Fibroblast of lung (primary cell): ENCODE measurements around the gene CCDC78. TPM values are rescaled to one million over a fixed set of nuclear protein-coding genes. Genes with fewer than 3 reads are reported as not detected.
A peak's percentile ranks its signal among the peaks of the same experiment; 100 is the strongest.

Experiments
- DNase-seq, 2 donors: peaks; one replicate each; pipeline versions ENCODE4 v3.0.0 to v3.0.0-alpha.2; 2010; ENCODE audit warnings: low read depth in 2 of 2
- H2AFZ ChIP-seq: 2 replicates; pipeline ENCODE4 v1.5.1; 2012; ENCODE audit warnings: low read length, control low read depth, inconsistent platforms
- H3K27ac ChIP-seq: 2 replicates; pipeline ENCODE4 v1.5.1; 2011; ENCODE audit warnings: low read length, control low read depth; ENCODE audit not compliant: insufficient read depth
- H3K27me3 ChIP-seq: 2 replicates; pipeline ENCODE4 v1.5.1; 2011; ENCODE audit warnings: mild to moderate bottlenecking, low read length; ENCODE audit not compliant: control insufficient read depth, insufficient read depth
- H3K36me3 ChIP-seq: 2 replicates; pipeline ENCODE4 v1.5.1; 2011; ENCODE audit warnings: low read length; ENCODE audit not compliant: control insufficient read depth, insufficient read depth
- H3K4me1 ChIP-seq: 2 replicates; pipeline ENCODE4 v1.5.1; 2011; ENCODE audit warnings: low read length; ENCODE audit not compliant: control insufficient read depth, insufficient read depth; ENCODE audit errors: extremely low read depth
- H3K4me2 ChIP-seq: 2 replicates; pipeline ENCODE4 v1.5.1; 2011; ENCODE audit warnings: low read length, control low read depth; ENCODE audit not compliant: insufficient read depth; ENCODE audit errors: extremely low read depth
- H3K4me3 ChIP-seq, 4 experiments: fragments of 200-600 bp in 1 of 4; sonication (generic) in 1 of 4; replicated peaks in 1 of 4; 2 replicates each; pipeline ENCODE4 v1.5.1; 2011 to 2016; ENCODE audit warnings: low read length in 4 of 4, low read depth in 3 of 4, mild to moderate bottlenecking in 3 of 4, control low read depth in 2 of 4, inconsistent platforms in 1 of 4, mixed read lengths in 1 of 4; ENCODE audit not compliant: insufficient read depth in 1 of 4; ENCODE audit errors: control extremely low read depth in 1 of 4
- H3K79me2 ChIP-seq: 2 replicates; pipeline ENCODE4 v1.5.1; 2012; ENCODE audit warnings: mild to moderate bottlenecking, low read length, inconsistent platforms; ENCODE audit not compliant: control insufficient read depth, insufficient read depth
- H3K9ac ChIP-seq: 2 replicates; pipeline ENCODE4 v1.5.1; 2011; ENCODE audit warnings: mild to moderate bottlenecking, low read length, control low read depth; ENCODE audit not compliant: insufficient read depth
- H3K9me3 ChIP-seq: 2 replicates; pipeline ENCODE4 v1.5.1; 2012; ENCODE audit warnings: low read depth, low read length; ENCODE audit not compliant: control insufficient read depth, insufficient read depth
- H4K20me1 ChIP-seq: 2 replicates; pipeline ENCODE4 v1.5.1; 2011; ENCODE audit warnings: low read length; ENCODE audit not compliant: control insufficient read depth, insufficient read depth; ENCODE audit errors: extremely low read depth
- EZH2 ChIP-seq: IDR thresholded peaks from 2 replicates; pipeline ENCODE4 v1.5.1; 2012; ENCODE audit warnings: low read length, control low read depth, mild to moderate bottlenecking; ENCODE audit errors: missing control alignments
- polyA plus RNA-seq, 2 donors: library from polyadenylated mRNA; depleted of rRNA in 1 of 2; stranded (reverse) in 1 of 2; unstranded in 1 of 2; fragments of >200 nt; gene quantifications; 2 replicates each; pipeline ENCODE4 v1.2.1, GENCODE V29; 2011 to 2012; ENCODE audit warnings: missing spikeins in 1 of 2
- total RNA-seq: library from RNA; depleted of rRNA; stranded (reverse); fragments of >200 nt; gene quantifications from 2 replicates; pipeline ENCODE4 v1.2.1, GENCODE V29; 2014
- TF ChIP-seq, protein P1 (sequence below), 2 donors: IDR thresholded peaks in 1 of 2; conservative IDR thresholded peaks in 1 of 2; 1 replicate in 1 of 2; 2 replicates in 1 of 2; pipeline ENCODE4 v1.5.1; 2011 to 2012; ENCODE audit warnings: low read length in 2 of 2, control low read depth in 1 of 2, inconsistent platforms in 1 of 2, low read depth in 1 of 2, mild to moderate bottlenecking in 1 of 2

Gene CCDC78
- total and polyA plus RNA-seq, 2 donors (not counting 1 experiment from before 2014, with no cell fraction given): 0.50 to 1.8 TPM

- no peak overlapping the region for H3K9ac ChIP-seq
- H3K4me2 ChIP-seq: no peak overlapping the region
- no peak overlapping the region for H2AFZ ChIP-seq
- H3K4me3 ChIP-seq: no peak overlapping the region
- peaks cover 21% of the 10 kb centered on the region for H3K27me3 ChIP-seq
- H3K36me3 ChIP-seq: no peaks in the 10 kb centered on the region
- H3K79me2 ChIP-seq: no peaks in the 10 kb centered on the region
- TF ChIP-seq, protein P1, sequence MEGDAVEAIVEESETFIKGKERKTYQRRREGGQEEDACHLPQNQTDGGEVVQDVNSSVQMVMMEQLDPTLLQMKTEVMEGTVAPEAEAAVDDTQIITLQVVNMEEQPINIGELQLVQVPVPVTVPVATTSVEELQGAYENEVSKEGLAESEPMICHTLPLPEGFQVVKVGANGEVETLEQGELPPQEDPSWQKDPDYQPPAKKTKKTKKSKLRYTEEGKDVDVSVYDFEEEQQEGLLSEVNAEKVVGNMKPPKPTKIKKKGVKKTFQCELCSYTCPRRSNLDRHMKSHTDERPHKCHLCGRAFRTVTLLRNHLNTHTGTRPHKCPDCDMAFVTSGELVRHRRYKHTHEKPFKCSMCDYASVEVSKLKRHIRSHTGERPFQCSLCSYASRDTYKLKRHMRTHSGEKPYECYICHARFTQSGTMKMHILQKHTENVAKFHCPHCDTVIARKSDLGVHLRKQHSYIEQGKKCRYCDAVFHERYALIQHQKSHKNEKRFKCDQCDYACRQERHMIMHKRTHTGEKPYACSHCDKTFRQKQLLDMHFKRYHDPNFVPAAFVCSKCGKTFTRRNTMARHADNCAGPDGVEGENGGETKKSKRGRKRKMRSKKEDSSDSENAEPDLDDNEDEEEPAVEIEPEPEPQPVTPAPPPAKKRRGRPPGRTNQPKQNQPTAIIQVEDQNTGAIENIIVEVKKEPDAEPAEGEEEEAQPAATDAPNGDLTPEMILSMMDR (conservative IDR thresholded peaks at IDR 0.05 in 1 of 2, IDR thresholded peaks at IDR 0.05 in 1 of 2; ENCODE audit: low read depth in 1 of 2, low read length in 2 of 2): no peak
- TF ChIP-seq EZH2: peak; percentile 98
- no peak overlapping the region for H3K27ac ChIP-seq
- H4K20me1 ChIP-seq: no peaks in the 10 kb centered on the region
- no peaks in the 10 kb centered on the region for H3K9me3 ChIP-seq
- no peak for DNase-seq
- H3K4me1 ChIP-seq: peaks cover 2% of the 10 kb centered on the region
These were observed 30.7 kb downstream of the CCDC78 start for GRCh38 chr16:695355-696089.

DNA sequence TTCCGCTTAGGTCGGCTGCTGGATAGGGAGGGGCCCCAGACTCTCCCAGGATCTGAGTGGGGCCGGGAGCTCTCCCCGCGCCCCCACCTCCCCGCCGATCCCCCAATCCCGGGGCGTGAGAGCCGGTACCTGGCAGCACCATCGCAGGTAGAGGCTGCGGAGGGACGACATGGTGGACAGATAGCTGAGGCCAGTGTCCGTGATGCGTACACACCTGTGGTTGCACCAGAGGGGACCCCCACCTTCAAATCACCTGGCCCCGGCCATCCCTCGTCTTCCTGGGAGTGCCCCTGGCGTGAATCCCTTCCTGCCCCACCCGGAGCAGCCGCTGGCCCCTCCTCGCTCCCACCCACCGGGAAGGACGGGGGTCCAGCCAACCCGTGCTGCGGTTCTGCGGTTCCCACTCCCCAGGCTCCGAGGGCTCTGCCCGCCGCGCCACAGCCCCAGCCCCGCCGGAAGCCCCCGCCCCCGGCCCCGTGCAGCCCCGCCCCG lies 31.3 kb downstream of the CCDC78 start:
- H4K20me1 ChIP-seq: no peaks in the 10 kb centered on the region
- H3K4me2 ChIP-seq: no peak overlapping the region
- no peak for DNase-seq
- H3K4me1 ChIP-seq: peaks cover 2% of the 10 kb centered on the region
- H3K9ac ChIP-seq: no peak overlapping the region
- peaks cover 21% of the 10 kb centered on the region for H3K27me3 ChIP-seq
- no peak overlapping the region for H2AFZ ChIP-seq
- no peak overlapping the region for H3K27ac ChIP-seq
- TF ChIP-seq EZH2: no peak
- TF ChIP-seq, protein P1 (conservative IDR thresholded peaks at IDR 0.05 in 1 of 2, IDR thresholded peaks at IDR 0.05 in 1 of 2; ENCODE audit: low read depth in 1 of 2, low read length in 2 of 2): no peak
- no peaks in the 10 kb centered on the region for H3K79me2 ChIP-seq
- H3K36me3 ChIP-seq: no peaks in the 10 kb centered on the region
- no peaks in the 10 kb centered on the region for H3K9me3 ChIP-seq
- no peak overlapping the region for H3K4me3 ChIP-seq

- no peak for DNase-seq
- H3K4me3 ChIP-seq: no peak overlapping the region
- H4K20me1 ChIP-seq: no peaks in the 10 kb centered on the region
- H3K9ac ChIP-seq: no peak overlapping the region
- H3K79me2 ChIP-seq: peaks cover 2% of the 10 kb centered on the region
- no peak overlapping the region for H3K4me2 ChIP-seq
- peaks cover 21% of the 10 kb centered on the region for H3K27me3 ChIP-seq
- H3K27ac ChIP-seq: no peak overlapping the region
- no peaks in the 10 kb centered on the region for H3K36me3 ChIP-seq
- H2AFZ ChIP-seq: no peak overlapping the region
- TF ChIP-seq, protein P1 (conservative IDR thresholded peaks at IDR 0.05 in 1 of 2, IDR thresholded peaks at IDR 0.05 in 1 of 2; ENCODE audit: low read depth in 1 of 2, low read length in 2 of 2): no peak
- peak; percentile 99 for TF ChIP-seq EZH2
- H3K9me3 ChIP-seq: no peaks in the 10 kb centered on the region
- H3K4me1 ChIP-seq: peaks cover 5% of the 10 kb centered on the region
These were observed 31.9 kb downstream of the CCDC78 start for GRCh38 chr16:694187-694862.
